Right hindlimb (tissue), 1 donor: Measurements from ENCODE around the gene CFLAR.

Experiments used
- DNase-seq: peaks from one replicate; pipeline ENCODE4 v3.0.0-alpha.2; 2018

The CFLAR gene

GRCh38 chr2:201219328-201220096 is 103.5 kb downstream of the CFLAR start:
- no peak for DNase-seq

GRCh38 chr2:201220102-201220570 is 104.2 kb downstream of the CFLAR start:
- DNase-seq, result no peak

- DNase-seq, result no peak
Observed at GRCh38 chr2:201223089-201224073, 107.4 kb downstream of the CFLAR start.
